IMR-90 (cell line): ENCODE data around the gene SAMD5. TPM values are rescaled to one million over a fixed set of nuclear protein-coding genes. Genes with fewer than 3 reads are reported as not detected.
A peak's percentile ranks its signal among the peaks of the same experiment; 100 is the strongest.

Experiments
- ATAC-seq: fragments of 200-7000 bp; cut with Tn5 transposase; 2 replicates; pipeline ENCODE4 v1.9.1; 2020; ENCODE audit warnings: low read depth, mild to moderate bottlenecking, moderate library complexity
- BruUV-seq: library from RNA; stranded (reverse); fragments of 400-500 nt; replicated peaks from 2 replicates; lab custom pipeline; 2021; lab: Mats Ljungman, UMichigan
- CTCF ChIA-PET: fragments of 300-600 bp; formaldehyde crosslinking; extraction: SDS; loops from one replicate; lab custom pipeline; 2021; ENCODE audit warnings: antibody characterized with exemption; lab: Yijun Ruan, JAX
- POLR2A ChIA-PET: fragments of 300-600 bp; sonication (Branson Sonifier 250); formaldehyde crosslinking; loops from one replicate; lab custom pipeline; 2022; ENCODE audit warnings: antibody characterized with exemption; ENCODE audit not compliant: unreplicated experiment; lab: Charles Lee
- DNase-seq: peaks from one replicate; pipeline ENCODE4 v3.0.0; 2013
- H2AFZ ChIP-seq: replicated peaks from 2 replicates; pipeline ENCODE3; 2013; ENCODE audit warnings: low read length, mild to moderate bottlenecking; ENCODE audit not compliant: poor library complexity
- H2AK5ac ChIP-seq: 2 replicates; pipeline ENCODE4 v1.6.1; 2013; ENCODE audit warnings: low read depth, low read length, inconsistent platforms
- H2AK9ac ChIP-seq: replicated peaks from 2 replicates; pipeline ENCODE3; 2013; ENCODE audit warnings: mild to moderate bottlenecking, low read depth, low read length, moderate library complexity; ENCODE audit not compliant: poor library complexity
- H2BK120ac ChIP-seq: 2 replicates; pipeline ENCODE4 v1.6.1; 2013; ENCODE audit warnings: low read depth, low read length, inconsistent platforms
- H2BK15ac ChIP-seq: 3 replicates; pipeline ENCODE4 v1.6.1; 2013; ENCODE audit warnings: low read depth, low read length, inconsistent platforms
- H2BK20ac ChIP-seq: 2 replicates; pipeline ENCODE4 v1.6.1; 2013; ENCODE audit warnings: low read depth, mild to moderate bottlenecking, inconsistent platforms, low read length, moderate library complexity
- H2BK5ac ChIP-seq: 2 replicates; pipeline ENCODE4 v1.6.1; 2013; ENCODE audit warnings: mild to moderate bottlenecking, low read depth, low read length, inconsistent platforms; ENCODE audit not compliant: poor library complexity, severe bottlenecking
- H3K14ac ChIP-seq: replicated peaks from 2 replicates; pipeline ENCODE4 v1.6.1; 2013; ENCODE audit warnings: low read depth, low read length, inconsistent platforms
- H3K18ac ChIP-seq: 2 replicates; pipeline ENCODE4 v1.6.1; 2013; ENCODE audit warnings: low read depth, low read length, control low read depth
- H3K23ac ChIP-seq: 2 replicates; pipeline ENCODE4 v1.6.1; 2013; ENCODE audit warnings: low read depth, low read length, inconsistent platforms
- H3K27ac ChIP-seq: 2 replicates; pipeline ENCODE4 v1.5.1; 2013; ENCODE audit warnings: mild to moderate bottlenecking, control low read depth, low read length; ENCODE audit not compliant: insufficient read depth
- H3K27me3 ChIP-seq: 2 replicates; pipeline ENCODE4 v1.6.1; 2013; ENCODE audit warnings: low read length; ENCODE audit not compliant: control insufficient read depth, insufficient read depth
- H3K36me3 ChIP-seq: 2 replicates; pipeline ENCODE4 v1.6.1; 2013; ENCODE audit warnings: low read length, mixed read lengths; ENCODE audit not compliant: control insufficient read depth, insufficient read depth
- H3K4ac ChIP-seq: 2 replicates; pipeline ENCODE4 v1.6.1; 2013; ENCODE audit warnings: low read depth, low read length, inconsistent platforms
- H3K4me1 ChIP-seq: 2 replicates; pipeline ENCODE4 v1.6.1; 2013; ENCODE audit warnings: low read length, mixed read lengths; ENCODE audit not compliant: control insufficient read depth, insufficient read depth
- H3K4me2 ChIP-seq: 2 replicates; pipeline ENCODE4 v1.6.1; 2013; ENCODE audit warnings: low read depth, mild to moderate bottlenecking, control low read depth, low read length, moderate library complexity
- H3K4me3 ChIP-seq: 2 replicates; pipeline ENCODE4 v1.5.1; 2013; ENCODE audit warnings: low read depth, mild to moderate bottlenecking, control low read depth, low read length, moderate library complexity; ENCODE audit not compliant: insufficient read depth
- H3K56ac ChIP-seq: 2 replicates; pipeline ENCODE4 v1.6.1; 2013; ENCODE audit warnings: low read length, inconsistent platforms; ENCODE audit not compliant: insufficient read depth; ENCODE audit errors: extremely low read depth
- H3K79me1 ChIP-seq, 2 experiments: 2 replicates each; pipeline ENCODE4 v1.6.1; 2013; ENCODE audit warnings: low read length in 2 of 2, inconsistent platforms in 1 of 2, low read depth in 1 of 2
- H3K9ac ChIP-seq: 2 replicates; pipeline ENCODE4 v1.6.1; 2013; ENCODE audit warnings: low read depth, low read length, control low read depth
- H3K9me1 ChIP-seq: 2 replicates; pipeline ENCODE4 v1.6.1; 2013; ENCODE audit warnings: low read length, inconsistent platforms; ENCODE audit not compliant: insufficient read depth
- H3K9me3 ChIP-seq: 2 replicates; pipeline ENCODE4 v1.6.1; 2013; ENCODE audit warnings: low read length; ENCODE audit not compliant: control insufficient read depth, insufficient read depth
- H4K20me1 ChIP-seq: 2 replicates; pipeline ENCODE4 v1.6.1; 2013; ENCODE audit warnings: low read length, inconsistent platforms; ENCODE audit not compliant: insufficient read depth
- H4K5ac ChIP-seq: 2 replicates; pipeline ENCODE4 v1.6.1; 2013; ENCODE audit warnings: mild to moderate bottlenecking, low read depth, low read length, control low read depth
- H4K8ac ChIP-seq, 2 experiments: 2 replicates each; pipeline ENCODE4 v1.6.1; 2013; ENCODE audit warnings: low read depth in 2 of 2, low read length in 2 of 2, control low read depth in 1 of 2, inconsistent platforms in 1 of 2
- H4K91ac ChIP-seq: 2 replicates; pipeline ENCODE4 v1.6.1; 2013; ENCODE audit warnings: low read depth, low read length, inconsistent platforms; ENCODE audit not compliant: insufficient read depth
- BHLHE40 ChIP-seq: fragments of 150-350 bp; IDR thresholded peaks from 2 replicates; pipeline ENCODE4 v1.6.1; 2016; ENCODE audit warnings: mild to moderate bottlenecking, low read depth, low read length
- CEBPB ChIP-seq: IDR thresholded peaks from 2 replicates; pipeline ENCODE4 v1.6.1; 2012; ENCODE audit warnings: low read depth, low read length, improper control_type of control experiment
- CHD1 ChIP-seq: IDR thresholded peaks from 2 replicates; pipeline ENCODE4 v1.6.1; 2012; ENCODE audit warnings: low read depth, low read length, improper control_type of control experiment
- FOS ChIP-seq: fragments of 150-350 bp; IDR thresholded peaks from 2 replicates; pipeline ENCODE4 v1.6.1; 2016; ENCODE audit warnings: low read depth, low read length
- MAFK ChIP-seq: IDR thresholded peaks from 2 replicates; pipeline ENCODE4 v1.6.1; 2012; ENCODE audit warnings: low read depth, low read length, improper control_type of control experiment
- MAZ ChIP-seq: IDR thresholded peaks from 2 replicates; pipeline ENCODE4 v1.6.1; 2012; ENCODE audit warnings: low read depth, mild to moderate bottlenecking, low read length, improper control_type of control experiment, moderate library complexity, borderline replicate concordance
- MXI1 ChIP-seq: IDR thresholded peaks from 2 replicates; pipeline ENCODE4 v1.6.1; 2012; ENCODE audit warnings: low read depth, mild to moderate bottlenecking, low read length, moderate library complexity, borderline replicate concordance
- NFE2L2 ChIP-seq: fragments of 150-350 bp; IDR thresholded peaks from 2 replicates; pipeline ENCODE4 v1.6.1; 2016; ENCODE audit warnings: low read depth, mild to moderate bottlenecking, low read length
- POLR2A ChIP-seq: IDR thresholded peaks from 2 replicates; pipeline ENCODE4 v1.6.1; 2012; ENCODE audit warnings: mild to moderate bottlenecking, low read depth, low read length
- RAD21 ChIP-seq: IDR thresholded peaks from 2 replicates; pipeline ENCODE4 v1.6.1; 2012; ENCODE audit warnings: low read length, improper control_type of control experiment
- RCOR1 ChIP-seq: IDR thresholded peaks from 2 replicates; pipeline ENCODE4 v1.6.1; 2012; ENCODE audit warnings: mild to moderate bottlenecking, low read length, improper control_type of control experiment; ENCODE audit not compliant: insufficient replicate concordance
- RFX5 ChIP-seq: IDR thresholded peaks from 2 replicates; pipeline ENCODE4 v1.8.0; 2012; ENCODE audit warnings: low read depth, mild to moderate bottlenecking, low read length, moderate library complexity
- SMC3 ChIP-seq: fragments of 150-350 bp; IDR thresholded peaks from 2 replicates; pipeline ENCODE4 v1.6.1; 2016; ENCODE audit warnings: low read depth, mild to moderate bottlenecking, antibody characterized with exemption, low read length, moderate library complexity
- USF2 ChIP-seq: fragments of 150-350 bp; IDR thresholded peaks from 2 replicates; pipeline ENCODE4 v1.6.1; 2017; ENCODE audit warnings: mild to moderate bottlenecking, antibody characterized with exemption, low read length, low read depth
- WGBS, 2 experiments: methylation state at CpG; one replicate each; pipeline versions ENCODE4 v1.1.5 to v1.1.7; 2013; ENCODE audit warnings: missing lambda C conversion rate in 2 of 2; ENCODE audit not compliant: insufficient read length in 1 of 2; ENCODE audit errors: extremely low coverage in 2 of 2; 5-methylcytosine and 5-hydroxymethylcytosine counted together
- dilution Hi-C: fragments of 300-500 bp; cut with HindIII; formaldehyde crosslinking; loops from one replicate; pipeline ENCODE4 v1.14.3; 2018; ENCODE audit warnings: low sequenced_read_pairs; ENCODE audit not compliant: unreplicated experiment
- in situ Hi-C: fragments of 300-500 bp; cut with MboI; formaldehyde crosslinking; loops from 3 replicates; pipeline ENCODE4 v1.14.3; 2019; ENCODE audit warnings: low sequenced_read_pairs, inconsistent platforms, mixed read lengths
- intact Hi-C: fragments of 100-400 bp; cut with micrococcal nuclease; formaldehyde crosslinking; loops from 2 replicates; pipeline ENCODE4 v1.10.0; 2022
- polyA plus RNA-seq, 3 experiments: library from polyadenylated mRNA; depleted of rRNA; stranded (reverse); fragments of >200 nt; gene quantifications; 2 replicates each; pipeline ENCODE4 v1.2.3, GENCODE V29; 2012; ENCODE audit warnings: low replicate concordance in 1 of 3
- total RNA-seq: library from RNA; depleted of rRNA; stranded (reverse); fragments of >200 nt; gene quantifications from 2 replicates; pipeline ENCODE4 v1.2.3, GENCODE V29; 2012
- TF ChIP-seq, protein P1 (sequence below): fragments of 150-350 bp; IDR thresholded peaks from 2 replicates; pipeline ENCODE4 v1.6.1; 2016; ENCODE audit warnings: low read depth, mild to moderate bottlenecking, low read length, moderate library complexity, borderline replicate concordance
- TF ChIP-seq, protein P2 (sequence below): conservative IDR thresholded peaks from 2 replicates; pipeline ENCODE4 v1.5.1; 2012; ENCODE audit warnings: mild to moderate bottlenecking, low read depth, low read length, improper control_type of control experiment

The SAMD5 gene
- total and polyA plus RNA-seq, 2 of the 4 experiments (the other 2 are of a cell fraction): 1.0 to 1.6 TPM

DNA sequence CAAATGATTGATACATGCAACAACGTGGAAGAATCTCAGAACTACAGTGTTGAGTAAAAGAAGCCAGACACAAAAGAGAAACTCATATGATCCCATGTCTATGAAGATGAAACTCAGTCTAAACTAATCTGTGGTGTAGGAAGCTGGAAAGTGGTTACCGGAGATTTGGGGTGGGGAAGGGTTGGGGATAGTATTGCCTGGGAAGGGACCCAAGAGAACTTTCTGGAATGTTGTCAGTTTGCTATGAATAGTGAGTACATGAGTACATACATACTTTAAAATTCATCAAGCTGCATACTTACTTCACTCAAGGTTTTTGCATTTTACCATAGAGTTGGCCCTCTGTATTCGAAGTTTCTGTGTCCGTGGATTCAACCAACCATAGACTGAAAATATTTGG, 106.0 kb downstream of the SAMD5 start:
- ATAC-seq: peak; percentile 18
- no peak overlapping the region for H3K4me3 ChIP-seq
- H3K27me3 ChIP-seq: no peaks in the 10 kb centered on the region; the same call in 1 of the 2 replicates
- peak; percentile 43 for DNase-seq
- TF ChIP-seq CEBPB (no peak), MAFK (no peak), MAZ (no peak), BHLHE40 (no peak), NFE2L2 (no peak), FOS (no peak), POLR2A (no peak), RCOR1 (no peak), SMC3 (no peak), RFX5 (no peak), CHD1 (no peak), MXI1 (no peak), RAD21 (no peak), USF2 (no peak)
- TF ChIP-seq, protein P1, sequence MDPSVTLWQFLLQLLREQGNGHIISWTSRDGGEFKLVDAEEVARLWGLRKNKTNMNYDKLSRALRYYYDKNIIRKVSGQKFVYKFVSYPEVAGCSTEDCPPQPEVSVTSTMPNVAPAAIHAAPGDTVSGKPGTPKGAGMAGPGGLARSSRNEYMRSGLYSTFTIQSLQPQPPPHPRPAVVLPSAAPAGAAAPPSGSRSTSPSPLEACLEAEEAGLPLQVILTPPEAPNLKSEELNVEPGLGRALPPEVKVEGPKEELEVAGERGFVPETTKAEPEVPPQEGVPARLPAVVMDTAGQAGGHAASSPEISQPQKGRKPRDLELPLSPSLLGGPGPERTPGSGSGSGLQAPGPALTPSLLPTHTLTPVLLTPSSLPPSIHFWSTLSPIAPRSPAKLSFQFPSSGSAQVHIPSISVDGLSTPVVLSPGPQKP: no peak
- TF ChIP-seq, protein P2, sequence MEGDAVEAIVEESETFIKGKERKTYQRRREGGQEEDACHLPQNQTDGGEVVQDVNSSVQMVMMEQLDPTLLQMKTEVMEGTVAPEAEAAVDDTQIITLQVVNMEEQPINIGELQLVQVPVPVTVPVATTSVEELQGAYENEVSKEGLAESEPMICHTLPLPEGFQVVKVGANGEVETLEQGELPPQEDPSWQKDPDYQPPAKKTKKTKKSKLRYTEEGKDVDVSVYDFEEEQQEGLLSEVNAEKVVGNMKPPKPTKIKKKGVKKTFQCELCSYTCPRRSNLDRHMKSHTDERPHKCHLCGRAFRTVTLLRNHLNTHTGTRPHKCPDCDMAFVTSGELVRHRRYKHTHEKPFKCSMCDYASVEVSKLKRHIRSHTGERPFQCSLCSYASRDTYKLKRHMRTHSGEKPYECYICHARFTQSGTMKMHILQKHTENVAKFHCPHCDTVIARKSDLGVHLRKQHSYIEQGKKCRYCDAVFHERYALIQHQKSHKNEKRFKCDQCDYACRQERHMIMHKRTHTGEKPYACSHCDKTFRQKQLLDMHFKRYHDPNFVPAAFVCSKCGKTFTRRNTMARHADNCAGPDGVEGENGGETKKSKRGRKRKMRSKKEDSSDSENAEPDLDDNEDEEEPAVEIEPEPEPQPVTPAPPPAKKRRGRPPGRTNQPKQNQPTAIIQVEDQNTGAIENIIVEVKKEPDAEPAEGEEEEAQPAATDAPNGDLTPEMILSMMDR: no peak
- peak overlapping the region; percentile 29; the same call in 1 of the 2 replicates for H3K4ac ChIP-seq
- no peak overlapping the region for H2AK5ac ChIP-seq
- WGBS, 2 experiments: no CpG with 5 or more reads among the region's 4 CpGs
- no peak overlapping the region for H2AK9ac ChIP-seq
- no peaks in the 10 kb centered on the region for H3K9me3 ChIP-seq
- CTCF ChIA-PET: interaction anchor here (1.0 kb wide), 1 partner anchor 11 kb away, joined by 3 read pairs; no protein-coding TSS in a partner anchor
- no peak overlapping the region for H3K14ac ChIP-seq
- H3K27ac ChIP-seq: no peak overlapping the region
- H4K8ac ChIP-seq: no peak overlapping the region
- no peak overlapping the region; the same call in 1 of the 2 replicates for H3K23ac ChIP-seq
- H3K18ac ChIP-seq: no peak overlapping the region
- no peak overlapping the region for H2AFZ ChIP-seq
- H2BK5ac ChIP-seq: no peak overlapping the region
- no peak overlapping the region for H2BK20ac ChIP-seq
- peak overlapping the region; percentile 63; the same call in 1 of the 2 replicates for H3K4me2 ChIP-seq
- H2BK15ac ChIP-seq: peak overlapping the region; percentile 21; the same call in 1 of the 3 replicates
- in situ Hi-C loops: no loop called here
- H2BK120ac ChIP-seq: peak overlapping the region; percentile 62
- no peaks in the 10 kb centered on the region for H3K9me1 ChIP-seq
- no peaks in the 10 kb centered on the region for H4K20me1 ChIP-seq
- H4K5ac ChIP-seq: peak overlapping the region; percentile 12; the same call in 1 of the 2 replicates
- peaks cover 4% of the 10 kb centered on the region for H3K4me1 ChIP-seq
- no peak overlapping the region for H4K91ac ChIP-seq
- H3K79me1 ChIP-seq: no peaks in the 10 kb centered on the region
- dilution Hi-C loops: no loop called here
- no TSS peak for BruUV-seq
- POLR2A ChIA-PET: no interaction called here
- H3K36me3 ChIP-seq: no peaks in the 10 kb centered on the region
- no peak overlapping the region for H3K9ac ChIP-seq
- 0 out of 2 replicates have a peak overlapping the region, but pooled peaks have one; percentile 21 for H3K56ac ChIP-seq
- intact Hi-C loops: no loop called here
